Ascending aorta (tissue), 2 donors: Measurements from ENCODE around the gene RFPL2. TPM values are rescaled to one million over a fixed set of nuclear protein-coding genes. Genes with fewer than 3 reads are reported as not detected.

Source experiments
- DNase-seq, 2 donors: peaks; one replicate each; pipeline ENCODE4 v3.0.0-alpha.2; 2019; ENCODE audit warnings: low spot score in 2 of 2
- H3K27ac ChIP-seq, 2 donors: fragments of 200-600 bp; sonication (generic); one replicate each; pipeline ENCODE4 v1.5.1; 2016 to 2017; ENCODE audit warnings: mild to moderate bottlenecking in 1 of 2
- H3K27me3 ChIP-seq: fragments of 200-600 bp; sonication (generic); one replicate; pipeline ENCODE4 v1.5.1; 2017
- H3K36me3 ChIP-seq, 2 donors: fragments of 200-600 bp; sonication (generic); one replicate each; pipeline ENCODE4 v1.5.1; 2016
- H3K4me1 ChIP-seq, 2 donors: fragments of 200-600 bp; sonication (generic); one replicate each; pipeline ENCODE4 v1.5.1; 2016 to 2017; ENCODE audit warnings: mild to moderate bottlenecking in 1 of 2
- H3K4me3 ChIP-seq, 2 donors: fragments of 200-600 bp; sonication (generic); one replicate each; pipeline ENCODE4 v1.5.1; 2016 to 2017; ENCODE audit warnings: mild to moderate bottlenecking in 1 of 2
- H3K9me3 ChIP-seq, 2 donors: fragments of 200-600 bp; sonication (generic); one replicate each; pipeline ENCODE4 v1.5.1; 2016
- CTCF ChIP-seq, 3 experiments: fragments of 200-600 bp in 2 of 3; fragments of 450-650 bp in 1 of 3; sonication (generic) in 2 of 3; IDR thresholded peaks; one replicate each; pipeline ENCODE4 v1.5.1; 2016 to 2019; ENCODE audit warnings: antibody characterized with exemption in 3 of 3, mild to moderate bottlenecking in 1 of 3, moderate library complexity in 1 of 3
- intact Hi-C: fragments of 100-400 bp; cut with DNase I; formaldehyde crosslinking; loops from one replicate; pipeline ENCODE4 v1.15.1; 2023
- total RNA-seq: library from RNA; depleted of rRNA; stranded (reverse); fragments of >200 nt; gene quantifications from one replicate; pipeline ENCODE4 v1.1.0, GENCODE V29; 2016

The RFPL2 gene
- total RNA-seq, 1 donor from 2014 or later = not detected

GRCh38 chr22:32244547-32244946, 39.7 kb upstream of the RFPL2 start:
- Histone ChIP-seq H3K27ac (no peak overlapping the region), H3K4me3 (no peak overlapping the region), H3K9me3 (no peaks in the 10 kb centered on the region), H3K36me3 (no peaks in the 10 kb centered on the region), H3K4me1 (no peaks in the 10 kb centered on the region), H3K27me3 (no peaks in the 10 kb centered on the region)
- DNase-seq = no peak
- intact Hi-C loops = no loop called here
- no peak for TF ChIP-seq CTCF (IDR thresholded peaks at IDR 0.05)

DNA sequence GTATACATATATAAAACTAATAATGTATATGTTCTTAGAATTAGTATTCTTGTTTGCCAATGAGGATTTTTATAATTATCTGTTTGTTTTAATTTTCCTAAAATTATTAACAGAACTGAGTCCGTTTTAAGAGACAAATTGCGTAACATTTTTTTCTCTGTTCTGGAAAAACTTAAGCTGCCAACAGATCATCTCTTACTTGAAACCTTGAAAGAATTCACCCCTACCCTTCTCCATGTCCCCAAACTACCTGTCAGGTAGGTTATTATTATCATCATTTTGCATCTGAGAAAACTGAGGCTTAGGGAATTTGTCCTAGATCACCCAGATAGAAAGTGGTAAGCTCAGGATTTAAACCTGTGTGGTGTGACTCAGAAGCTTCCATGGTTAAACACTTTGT, 35.6 kb upstream of the RFPL2 start:
- no peak for DNase-seq

GRCh38 chr22:32237906-32238305, 33.0 kb upstream of the RFPL2 start:
- Histone ChIP-seq H3K27me3 (no peaks in the 10 kb centered on the region), H3K4me1 (no peaks in the 10 kb centered on the region), H3K4me3 (no peak overlapping the region), H3K27ac (no peak overlapping the region), H3K9me3 (no peaks in the 10 kb centered on the region), H3K36me3 (no peaks in the 10 kb centered on the region)
- TF ChIP-seq CTCF (IDR thresholded peaks at IDR 0.05) = no peak
- intact Hi-C loops = no loop called here
- DNase-seq = no peak

More for the DNA sequence above, 35.6 kb upstream of the RFPL2 start:
- Histone ChIP-seq H3K27ac (no peak overlapping the region), H3K9me3 (no peaks in the 10 kb centered on the region), H3K4me3 (no peak overlapping the region), H3K27me3 (no peaks in the 10 kb centered on the region), H3K36me3 (no peaks in the 10 kb centered on the region), H3K4me1 (no peaks in the 10 kb centered on the region)
- intact Hi-C loops = no loop called here
- TF ChIP-seq CTCF (IDR thresholded peaks at IDR 0.05) = no peak

DNA sequence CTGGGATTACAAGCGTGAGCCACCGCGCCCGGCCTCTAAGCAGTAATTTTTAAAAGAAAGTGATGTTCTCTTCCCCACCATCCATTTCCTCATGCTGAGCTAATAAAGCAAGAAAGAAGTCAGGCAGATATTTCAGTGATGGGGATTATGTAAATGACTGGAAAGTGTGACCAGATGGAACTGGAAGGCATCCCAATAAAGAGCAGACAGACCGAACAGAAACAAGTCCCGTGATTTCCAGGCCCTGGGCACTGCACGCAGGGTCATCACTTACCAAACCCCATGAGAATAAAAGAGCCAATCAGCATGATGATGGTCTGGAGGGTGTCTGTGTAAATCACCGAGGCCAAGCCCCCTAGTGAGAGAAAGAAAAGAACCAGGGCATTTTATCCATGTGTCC, 32.1 kb upstream of the RFPL2 start:
- DNase-seq = no peak
- Histone ChIP-seq H3K27me3 (no peaks in the 10 kb centered on the region), H3K9me3 (no peaks in the 10 kb centered on the region), H3K4me3 (no peak overlapping the region), H3K4me1 (no peaks in the 10 kb centered on the region), H3K36me3 (no peaks in the 10 kb centered on the region), H3K27ac (no peak overlapping the region)
- TF ChIP-seq CTCF (IDR thresholded peaks at IDR 0.05) = no peak
- intact Hi-C loops = no loop called here

DNA sequence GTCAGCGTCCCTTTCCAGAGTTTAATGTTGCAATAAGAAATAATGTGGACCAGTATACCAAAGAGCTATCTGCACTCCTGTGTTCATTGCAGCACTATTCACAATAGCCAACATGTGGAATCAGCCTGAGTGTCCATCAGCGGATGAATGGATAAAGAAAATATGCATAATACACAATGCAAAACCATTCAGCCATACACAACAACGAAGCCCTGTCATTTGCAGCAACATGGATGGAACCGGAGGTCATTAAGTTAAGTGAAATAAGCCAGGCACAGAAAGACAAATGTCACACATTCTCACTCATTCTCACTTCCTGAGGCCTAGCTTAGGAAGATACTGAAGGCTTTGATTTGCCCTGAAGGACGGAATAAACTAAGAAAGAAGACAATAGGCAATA, 28.2 kb upstream of the RFPL2 start:
- H3K27ac ChIP-seq = no peak overlapping the region
- no peaks in the 10 kb centered on the region for H3K4me1 ChIP-seq
- no peaks in the 10 kb centered on the region for H3K9me3 ChIP-seq
- intact Hi-C loops = no loop called here
- no peaks in the 10 kb centered on the region for H3K27me3 ChIP-seq
- H3K4me3 ChIP-seq = no peak overlapping the region
- H3K36me3 ChIP-seq = no peaks in the 10 kb centered on the region
- TF ChIP-seq CTCF (IDR thresholded peaks at IDR 0.05) = no peak
- no peak for DNase-seq

DNA sequence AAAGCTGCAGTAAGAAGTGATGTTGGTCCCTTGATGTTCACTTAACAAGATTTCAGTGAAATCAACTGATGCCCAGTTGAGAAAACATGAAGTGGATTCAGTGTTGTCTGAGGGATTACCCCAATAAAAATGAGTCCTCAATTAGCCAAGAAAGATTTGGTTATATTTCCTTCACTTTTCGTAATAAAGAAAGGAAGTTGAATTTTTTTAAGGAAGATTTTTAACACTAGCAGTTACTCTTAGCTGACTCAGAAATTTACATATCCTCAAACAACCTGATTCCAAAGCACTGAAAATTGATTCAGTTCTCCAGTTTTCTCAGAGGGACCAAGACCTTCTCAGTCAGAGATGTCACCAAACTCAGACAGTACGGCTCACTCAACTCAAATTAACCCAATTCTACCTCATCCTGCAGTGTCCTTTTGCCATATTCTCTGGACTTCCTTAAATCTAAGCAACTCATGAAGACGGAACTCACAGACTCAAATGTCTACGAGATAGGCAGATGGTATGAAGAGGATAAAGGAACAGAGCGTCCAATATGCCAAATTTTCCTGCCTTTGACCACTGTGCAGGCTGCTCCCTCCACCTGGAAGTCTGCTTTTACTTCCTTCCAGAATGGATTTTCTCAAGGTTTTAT, 27.4 kb upstream of the RFPL2 start:
- no peak for TF ChIP-seq CTCF (IDR thresholded peaks at IDR 0.05)
- intact Hi-C loops = no loop called here
- Histone ChIP-seq H3K4me3 (no peak overlapping the region), H3K27me3 (no peaks in the 10 kb centered on the region), H3K4me1 (no peaks in the 10 kb centered on the region), H3K36me3 (no peaks in the 10 kb centered on the region), H3K9me3 (no peaks in the 10 kb centered on the region), H3K27ac (no peak overlapping the region)
- DNase-seq = no peak
